DMS 273 (cell line): ENCODE data around the gene TMEM272.
A peak's percentile ranks its signal among the peaks of the same experiment; 100 is the strongest.

Experiments
- DNase-seq: peaks from one replicate; lab custom pipeline; 2025; ENCODE audit not compliant: unreplicated experiment; lab: John Stamatoyannopoulos, UW

The TMEM272 gene, protein sequence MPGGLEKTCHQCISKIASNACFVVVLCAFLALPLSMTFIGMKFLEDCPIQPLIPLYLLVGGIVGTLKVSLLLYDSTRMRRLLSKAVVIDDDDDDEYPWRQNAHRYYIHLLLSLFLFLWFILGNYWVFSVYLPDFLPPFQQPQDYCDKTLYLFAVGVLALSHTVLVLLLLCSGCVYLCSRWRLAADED

GRCh38 chr13:51844862-51845573 is at the start of gene TMEM272:
TSS of gene TMEM272 (minus strand) at chr13:51845177. CDS start at chr13:51838530, 6,647 bp downstream.
- DNase-seq: peak; percentile 76

- no peak for DNase-seq
Observed at GRCh38 chr13:51894239-51894638, 49.3 kb upstream of the TMEM272 start.

GRCh38 chr13:51892657-51893056 is 47.7 kb upstream of the TMEM272 start:
- no peak for DNase-seq

DNA sequence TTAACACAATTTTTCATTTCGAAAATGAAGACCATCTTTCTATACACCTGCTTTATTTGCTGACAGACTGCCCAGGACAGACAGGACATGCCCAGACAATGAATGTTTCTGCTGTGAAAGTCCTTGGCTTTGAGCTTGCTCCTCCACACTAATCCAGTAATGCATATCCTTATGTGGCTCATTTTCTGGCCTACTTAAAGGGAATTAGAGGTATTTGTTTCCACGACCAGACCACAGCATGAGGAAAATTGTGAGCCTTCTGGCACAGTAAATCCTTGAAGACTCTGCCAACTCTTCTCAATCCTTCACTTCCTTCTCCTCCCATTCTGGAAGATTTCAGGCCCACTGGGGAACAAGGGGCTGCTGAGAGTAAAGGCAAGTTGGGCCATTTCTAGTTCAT is 42.5 kb upstream of the TMEM272 start:
- peak; percentile 20 for DNase-seq

DNA sequence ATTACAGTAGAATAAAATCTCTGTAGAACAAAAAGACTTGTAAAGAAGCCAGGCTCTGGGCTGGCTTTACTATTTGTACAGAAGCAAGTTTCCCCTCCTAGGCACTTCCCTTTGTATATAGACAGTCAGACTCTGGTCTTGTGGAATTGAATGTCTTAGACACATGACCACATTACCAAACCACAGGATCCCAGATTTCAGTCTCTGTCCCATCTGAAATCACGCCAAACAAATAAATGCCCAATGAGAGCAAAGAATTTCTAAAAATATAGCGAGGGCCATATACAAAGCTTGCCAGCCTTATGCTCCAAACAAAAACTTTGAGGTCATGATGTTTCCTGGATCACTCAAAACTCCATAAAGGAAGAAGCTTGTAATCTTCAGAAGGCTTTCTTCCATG is 40.7 kb upstream of the TMEM272 start:
- no peak for DNase-seq

GRCh38 chr13:51883226-51883600 is 38.2 kb upstream of the TMEM272 start:
- DNase-seq: no peak

- DNase-seq: no peak
Observed at GRCh38 chr13:51882570-51883225, 37.7 kb upstream of the TMEM272 start.

DNA sequence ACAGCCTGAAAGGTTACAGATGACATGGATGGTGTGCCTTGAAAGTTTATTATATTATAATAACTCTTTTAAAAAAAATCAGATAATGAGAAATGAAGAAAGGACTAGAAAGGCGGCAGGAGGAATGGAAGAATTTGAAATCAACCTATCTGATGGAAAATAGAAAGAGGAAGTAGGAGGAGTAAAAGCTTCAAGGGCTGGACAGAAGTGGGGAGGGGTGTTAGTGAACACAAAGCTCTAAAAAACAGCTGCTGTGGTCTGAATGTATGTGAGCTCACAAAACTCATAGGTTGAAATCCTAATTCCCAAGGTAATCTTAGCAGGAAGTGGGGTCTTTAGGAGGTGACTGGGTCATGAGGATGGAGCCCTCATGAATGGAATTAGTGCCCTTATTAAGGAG is 36.3 kb upstream of the TMEM272 start:
- no peak for DNase-seq

- DNase-seq: no peak
Observed at GRCh38 chr13:51879133-51879532, 34.2 kb upstream of the TMEM272 start.

DNA sequence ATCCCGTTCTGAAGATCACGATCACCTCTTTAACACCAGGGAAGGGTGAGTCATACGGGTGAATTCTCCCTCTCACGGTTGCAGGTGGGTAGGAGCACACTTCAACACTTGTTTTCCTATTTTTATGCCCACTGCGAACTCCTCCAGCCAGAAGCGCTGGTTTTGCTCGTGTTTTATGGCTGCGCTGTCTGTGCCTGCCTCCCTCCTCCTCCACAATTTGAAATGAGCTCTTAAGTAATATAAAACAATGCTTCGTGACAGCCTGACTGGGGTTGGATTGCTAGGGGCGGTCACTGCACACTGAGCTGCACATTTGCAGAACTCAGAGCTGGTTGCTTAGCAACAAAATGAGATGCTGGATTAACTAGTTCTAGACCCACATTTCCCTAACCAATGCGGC is 29.7 kb upstream of the TMEM272 start:
- DNase-seq: peak; percentile 54

DNA sequence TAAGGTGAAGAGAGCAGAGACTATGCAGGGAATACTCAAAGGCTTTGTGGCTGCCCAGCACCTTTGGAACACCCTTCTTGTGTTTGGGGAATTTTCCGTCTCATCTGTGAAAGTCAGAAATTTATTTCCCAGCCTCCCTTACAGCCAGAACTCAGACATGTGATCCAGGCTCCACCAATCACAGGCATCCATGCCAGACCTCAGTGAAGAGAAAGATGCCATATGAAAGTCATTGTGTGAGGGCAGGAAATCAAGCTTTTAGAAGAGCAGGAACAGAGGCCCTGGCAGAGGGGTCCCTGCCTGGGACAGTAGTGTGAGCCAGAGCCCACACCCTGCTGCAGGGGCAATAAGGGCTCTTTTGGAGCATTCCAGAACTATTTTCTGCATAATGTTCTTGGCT is 28.9 kb upstream of the TMEM272 start:
- DNase-seq: no peak

DNA sequence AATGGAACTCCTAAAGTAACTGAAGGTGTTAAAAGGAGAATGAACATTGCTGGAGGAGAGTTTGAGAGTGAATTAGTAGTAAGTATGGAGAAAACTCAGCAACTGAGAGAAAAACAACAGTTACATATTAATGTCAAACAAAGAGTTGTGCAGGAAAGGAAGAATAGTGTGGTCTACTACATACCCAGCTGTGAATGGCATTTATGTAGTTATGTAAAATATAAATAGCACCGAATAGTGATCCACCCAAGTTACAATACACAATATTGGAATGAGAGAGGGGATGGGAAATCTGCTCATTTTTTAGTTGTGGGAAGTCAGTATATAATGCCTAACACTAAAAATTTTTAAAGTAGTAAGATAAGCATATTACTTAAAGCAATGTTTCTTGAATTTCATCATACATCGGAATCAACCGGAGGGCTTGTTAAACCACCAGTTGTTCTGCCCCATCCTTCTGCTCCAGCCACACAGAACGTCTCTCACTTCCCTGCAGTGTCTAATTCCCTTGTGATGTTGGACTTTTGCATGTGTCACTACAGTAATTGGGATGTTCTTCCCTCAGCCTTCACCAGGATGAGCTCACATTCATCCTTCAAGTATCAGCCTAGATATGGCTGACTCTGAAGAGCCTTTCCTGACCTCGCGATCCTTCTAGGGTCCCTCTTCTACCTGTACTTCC is 28.3 kb upstream of the TMEM272 start:
- no peak for DNase-seq

GRCh38 chr13:51870616-51871015 is 25.6 kb upstream of the TMEM272 start:
- DNase-seq: no peak

- no peak for DNase-seq
Observed at GRCh38 chr13:51869916-51870315, 24.9 kb upstream of the TMEM272 start.

GRCh38 chr13:51867062-51867461 is 22.1 kb upstream of the TMEM272 start:
- DNase-seq: no peak

DNA sequence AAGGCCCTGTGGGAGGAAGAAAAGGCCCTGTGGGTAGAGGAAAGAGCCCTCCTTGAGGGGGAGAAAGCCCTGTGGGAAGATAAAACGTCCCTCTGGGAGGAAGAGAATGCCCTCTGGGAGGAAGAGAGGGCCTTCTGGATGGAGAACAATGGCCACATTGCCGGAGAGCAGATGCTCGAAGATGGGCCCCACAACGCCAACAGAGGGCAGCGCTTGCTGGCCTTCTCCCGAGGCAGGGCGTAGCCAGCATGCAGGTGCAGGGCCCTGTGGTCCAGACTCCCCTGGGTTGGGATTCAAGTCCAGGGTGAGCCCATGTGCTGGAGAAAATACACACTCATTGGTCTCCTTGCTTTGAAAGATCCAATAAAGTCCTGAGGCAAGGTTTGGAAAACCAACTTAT is 20.9 kb upstream of the TMEM272 start:
- no peak for DNase-seq

- DNase-seq: no peak
Observed at GRCh38 chr13:51862957-51863356, 18.0 kb upstream of the TMEM272 start.

- no peak for DNase-seq
Observed at GRCh38 chr13:51861723-51862300, 16.8 kb upstream of the TMEM272 start, which contains the start of gene CCDC70. TSS of gene CCDC70 (plus strand) at chr13:51861969. CDS start at chr13:51865412, 3,443 bp downstream.

- no peak for DNase-seq
Observed at GRCh38 chr13:51858433-51859247, 13.7 kb upstream of the TMEM272 start.

DNA sequence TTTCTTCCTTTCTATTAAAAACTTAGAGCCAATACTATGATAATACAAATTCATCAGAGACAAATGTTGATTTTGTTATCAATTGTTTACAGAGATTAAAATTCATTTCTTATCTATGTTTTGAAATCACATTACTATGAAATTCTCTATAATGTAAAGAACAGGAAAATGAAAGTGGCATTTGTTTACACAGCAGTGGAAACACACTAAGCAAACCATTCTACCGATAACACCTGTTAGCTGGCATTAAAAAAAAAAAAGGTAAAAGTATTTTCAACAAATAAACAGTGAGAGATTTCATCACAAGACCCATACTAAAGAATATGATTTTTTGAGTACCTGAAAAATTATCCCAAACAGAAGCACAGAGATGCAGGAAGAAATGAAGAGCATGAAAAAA is 12.0 kb upstream of the TMEM272 start:
- no peak for DNase-seq
